Prostate gland (tissue), 2 donors: ENCODE measurements around the gene MTHFD2L.

Experiments used
- POLR2AphosphoS5 ChIP-seq: sonication (generic); formaldehyde crosslinking; IDR thresholded peaks from one replicate; pipeline ENCODE4 v1.6.1; 2017; ENCODE audit warnings: antibody characterized with exemption
- TF ChIP-seq, protein P1 (sequence below), 4 experiments: fragments of 200-600 bp in 2 of 4; fragments of 450-650 bp in 2 of 4; sonication (generic) in 2 of 4; IDR thresholded peaks; 1 replicate in 3 of 4; 2 replicates in 1 of 4; pipeline ENCODE4 v1.5.1; 2016 to 2019; ENCODE audit warnings: antibody characterized with exemption in 4 of 4, mild to moderate bottlenecking in 2 of 4, moderate library complexity in 2 of 4

DNA sequence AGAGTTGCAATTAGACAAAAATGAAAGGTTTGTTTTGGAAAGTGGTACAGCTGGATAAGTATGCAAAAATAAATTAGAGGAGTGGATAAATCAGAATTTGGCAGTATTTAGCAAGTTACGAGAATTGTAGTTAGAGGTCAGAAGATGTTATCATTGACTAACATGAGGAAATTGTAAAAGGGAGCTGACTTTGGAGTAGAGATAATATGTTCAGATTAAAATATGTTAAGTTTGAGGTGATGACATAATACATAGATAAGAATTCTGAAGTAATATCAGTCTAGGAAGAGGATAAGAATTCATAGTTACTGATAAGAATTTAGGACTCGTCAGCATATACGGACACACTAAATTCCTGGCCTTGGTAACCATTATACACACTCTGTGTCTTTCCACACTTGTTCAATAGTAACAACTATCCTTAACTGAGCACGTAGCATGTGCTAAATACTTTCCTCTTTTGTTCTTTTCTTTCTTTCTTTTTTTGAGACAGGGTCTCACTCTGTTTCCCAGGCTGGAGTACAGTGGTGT, 146.2 kb downstream of the MTHFD2L start:
- TF ChIP-seq, protein P1, sequence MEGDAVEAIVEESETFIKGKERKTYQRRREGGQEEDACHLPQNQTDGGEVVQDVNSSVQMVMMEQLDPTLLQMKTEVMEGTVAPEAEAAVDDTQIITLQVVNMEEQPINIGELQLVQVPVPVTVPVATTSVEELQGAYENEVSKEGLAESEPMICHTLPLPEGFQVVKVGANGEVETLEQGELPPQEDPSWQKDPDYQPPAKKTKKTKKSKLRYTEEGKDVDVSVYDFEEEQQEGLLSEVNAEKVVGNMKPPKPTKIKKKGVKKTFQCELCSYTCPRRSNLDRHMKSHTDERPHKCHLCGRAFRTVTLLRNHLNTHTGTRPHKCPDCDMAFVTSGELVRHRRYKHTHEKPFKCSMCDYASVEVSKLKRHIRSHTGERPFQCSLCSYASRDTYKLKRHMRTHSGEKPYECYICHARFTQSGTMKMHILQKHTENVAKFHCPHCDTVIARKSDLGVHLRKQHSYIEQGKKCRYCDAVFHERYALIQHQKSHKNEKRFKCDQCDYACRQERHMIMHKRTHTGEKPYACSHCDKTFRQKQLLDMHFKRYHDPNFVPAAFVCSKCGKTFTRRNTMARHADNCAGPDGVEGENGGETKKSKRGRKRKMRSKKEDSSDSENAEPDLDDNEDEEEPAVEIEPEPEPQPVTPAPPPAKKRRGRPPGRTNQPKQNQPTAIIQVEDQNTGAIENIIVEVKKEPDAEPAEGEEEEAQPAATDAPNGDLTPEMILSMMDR (IDR thresholded peaks at IDR 0.05): no peak
- TF ChIP-seq POLR2AphosphoS5: no peak
